Gastrocnemius medialis (tissue), 4 donors: ENCODE measurements around the gene VPS37C. TPM values are rescaled to one million over a fixed set of nuclear protein-coding genes. Genes with fewer than 3 reads are reported as not detected.

ENCODE experiments used
- ATAC-seq, 2 donors: fragments of 150-250 bp; one replicate each; pipeline ENCODE4 v1.9.1; 2016
- DNase-seq, 2 donors: peaks; one replicate each; pipeline ENCODE4 v3.0.0-alpha.2; 2019
- H3K27ac ChIP-seq, 4 donors: fragments of 200-600 bp; sonication (generic); 1 replicate in 1 of 4; 2 replicates in 3 of 4; pipeline ENCODE4 v1.5.1; 2016 to 2018; ENCODE audit warnings: mild to moderate bottlenecking in 2 of 4, moderate library complexity in 1 of 4
- H3K27me3 ChIP-seq, 3 donors: fragments of 200-600 bp; sonication (generic) in 2 of 3; 1 replicate in 1 of 3; 2 replicates in 2 of 3; pipeline versions ENCODE4 v1.5.1 to v1.6.0; 2016 to 2019; ENCODE audit warnings: mild to moderate bottlenecking in 1 of 3, moderate library complexity in 1 of 3
- H3K36me3 ChIP-seq, 2 donors: fragments of 200-600 bp; sonication (generic) in 1 of 2; one replicate each; pipeline ENCODE4 v1.5.1; 2017 to 2018
- H3K4me1 ChIP-seq, 2 donors: fragments of 200-600 bp; sonication (generic) in 1 of 2; one replicate each; pipeline ENCODE4 v1.5.1; 2016 to 2017; ENCODE audit warnings: mild to moderate bottlenecking in 2 of 2
- H3K4me3 ChIP-seq, 4 donors: fragments of 200-600 bp; sonication (generic) in 3 of 4; 1 replicate in 1 of 4; 2 replicates in 3 of 4; pipeline ENCODE4 v1.5.1; 2016 to 2019; ENCODE audit warnings: mild to moderate bottlenecking in 2 of 4
- H3K9me3 ChIP-seq, 3 donors: fragments of 200-600 bp; sonication (generic) in 2 of 3; 1 replicate in 1 of 3; 2 replicates in 2 of 3; pipeline ENCODE4 v1.5.1; 2016 to 2019
- POLR2A ChIP-seq, 2 donors: fragments of 450-650 bp; IDR thresholded peaks; one replicate each; pipeline ENCODE4 v1.6.1; 2017; ENCODE audit warnings: antibody characterized with exemption in 2 of 2, mild to moderate bottlenecking in 2 of 2, moderate library complexity in 2 of 2
- in situ Hi-C, 4 donors: fragments of 200-750 bp; cut with MboI; loops; one replicate each; pipeline versions ENCODE4 v1.15.0 to v1.8.0; 2017; ENCODE audit warnings: low sequenced_read_pairs in 4 of 4
- intact Hi-C: fragments of 100-400 bp; cut with DNase I; formaldehyde crosslinking; loops from one replicate; pipeline ENCODE4 v1.15.1; 2023; ENCODE audit warnings: low total_unique reads
- total RNA-seq, 4 donors: library from RNA; depleted of rRNA; stranded (reverse); fragments of >200 nt; gene quantifications; one replicate each; pipeline versions ENCODE4 v1.1.0 to v1.2.3, GENCODE V29; 2016
- TF ChIP-seq, protein P1 (sequence below), 5 experiments: fragments of 450-650 bp in 3 of 5; fragments of 200-600 bp in 2 of 5; sonication (generic) in 2 of 5; IDR thresholded peaks in 4 of 5; conservative IDR thresholded peaks in 1 of 5; 1 replicate in 4 of 5; 2 replicates in 1 of 5; pipeline ENCODE4 v1.5.1; 2016 to 2019; ENCODE audit warnings: antibody characterized with exemption in 5 of 5, mild to moderate bottlenecking in 3 of 5, moderate library complexity in 3 of 5

Gene VPS37C
- total RNA-seq, 4 donors from 2014 or later: 17.7 to 27.1 (median 23.5) TPM

DNA sequence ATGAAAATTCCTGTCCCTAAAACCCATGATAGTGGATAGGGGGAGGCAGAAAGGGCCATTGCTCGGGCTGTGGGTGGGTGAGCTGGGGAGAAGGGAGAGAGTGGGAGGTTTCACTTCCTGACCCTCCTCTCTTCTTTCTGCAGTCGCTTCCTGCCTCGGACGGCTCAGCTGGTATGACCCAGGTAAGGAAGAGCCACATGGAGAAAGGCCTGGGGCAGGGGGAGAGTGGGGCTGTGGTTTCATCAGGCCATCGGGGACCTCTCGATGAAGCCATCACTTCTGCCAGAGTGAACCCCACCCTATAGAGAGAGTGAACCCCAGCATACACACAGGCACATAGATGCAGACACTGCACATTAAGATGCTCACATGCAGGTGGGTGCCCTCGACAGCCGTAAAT is 46.3 kb downstream of the VPS37C start:
- Histone ChIP-seq H3K27me3 (no peaks in the 10 kb centered on the region), H3K4me3 (no peak overlapping the region), H3K36me3 (no peaks in the 10 kb centered on the region), H3K27ac (no peak overlapping the region), H3K9me3 (no peaks in the 10 kb centered on the region), H3K4me1 (no peaks in the 10 kb centered on the region)
- in situ Hi-C loops (no loop called here), intact Hi-C loops (no loop called here)
- DNase-seq: no peak
- ATAC-seq: no peak
- TF ChIP-seq, protein P1, sequence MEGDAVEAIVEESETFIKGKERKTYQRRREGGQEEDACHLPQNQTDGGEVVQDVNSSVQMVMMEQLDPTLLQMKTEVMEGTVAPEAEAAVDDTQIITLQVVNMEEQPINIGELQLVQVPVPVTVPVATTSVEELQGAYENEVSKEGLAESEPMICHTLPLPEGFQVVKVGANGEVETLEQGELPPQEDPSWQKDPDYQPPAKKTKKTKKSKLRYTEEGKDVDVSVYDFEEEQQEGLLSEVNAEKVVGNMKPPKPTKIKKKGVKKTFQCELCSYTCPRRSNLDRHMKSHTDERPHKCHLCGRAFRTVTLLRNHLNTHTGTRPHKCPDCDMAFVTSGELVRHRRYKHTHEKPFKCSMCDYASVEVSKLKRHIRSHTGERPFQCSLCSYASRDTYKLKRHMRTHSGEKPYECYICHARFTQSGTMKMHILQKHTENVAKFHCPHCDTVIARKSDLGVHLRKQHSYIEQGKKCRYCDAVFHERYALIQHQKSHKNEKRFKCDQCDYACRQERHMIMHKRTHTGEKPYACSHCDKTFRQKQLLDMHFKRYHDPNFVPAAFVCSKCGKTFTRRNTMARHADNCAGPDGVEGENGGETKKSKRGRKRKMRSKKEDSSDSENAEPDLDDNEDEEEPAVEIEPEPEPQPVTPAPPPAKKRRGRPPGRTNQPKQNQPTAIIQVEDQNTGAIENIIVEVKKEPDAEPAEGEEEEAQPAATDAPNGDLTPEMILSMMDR (IDR thresholded peaks at IDR 0.05 in 4 of 5, conservative IDR thresholded peaks at IDR 0.05 in 1 of 5): no peak
- no peak for TF ChIP-seq POLR2A (IDR thresholded peaks at IDR 0.05)

DNA sequence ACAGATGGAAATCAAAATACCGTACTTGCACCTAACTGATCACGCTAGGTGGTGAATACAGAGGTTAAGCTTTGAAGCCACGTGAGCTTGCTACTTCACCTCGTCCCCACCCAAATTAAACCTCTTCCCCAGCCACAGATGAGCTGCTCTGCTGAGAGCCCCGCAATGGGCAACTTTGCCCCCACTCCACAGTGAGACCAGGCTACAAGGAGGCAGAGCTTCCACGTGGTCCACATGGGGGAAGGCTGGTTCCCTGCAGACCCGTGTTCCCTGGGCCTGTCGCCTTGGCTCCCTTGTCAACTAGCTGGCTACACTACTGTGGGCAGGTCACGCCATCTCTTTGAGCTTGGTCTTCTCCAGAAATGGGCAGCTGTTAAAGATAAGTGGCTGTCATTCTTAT is 48.0 kb downstream of the VPS37C start:
- intact Hi-C loops: no loop called here
- no peaks in the 10 kb centered on the region for H3K36me3 ChIP-seq
- TF ChIP-seq, protein P1 (IDR thresholded peaks at IDR 0.05 in 4 of 5, conservative IDR thresholded peaks at IDR 0.05 in 1 of 5): no peak
- no peak for TF ChIP-seq POLR2A (IDR thresholded peaks at IDR 0.05)

DNA sequence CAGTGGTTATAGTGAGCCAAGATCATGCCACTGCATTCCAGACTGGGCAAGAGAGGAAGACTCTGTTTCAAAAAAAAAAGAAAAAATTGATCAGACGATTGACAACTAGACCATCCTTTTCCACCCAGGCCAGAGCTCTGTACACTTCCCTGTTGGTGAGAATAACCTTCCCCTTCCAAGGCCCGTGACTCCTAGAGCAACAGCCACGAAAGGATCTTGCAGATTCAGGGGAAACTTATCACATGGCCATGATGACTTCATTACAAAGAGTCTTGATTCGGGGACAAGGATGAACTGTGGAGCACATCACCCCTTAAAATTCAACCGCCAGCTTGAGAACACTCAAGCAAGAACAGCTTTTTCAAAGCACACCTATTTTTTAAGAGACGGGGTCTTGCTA is 48.7 kb downstream of the VPS37C start:
- no peaks in the 10 kb centered on the region for H3K36me3 ChIP-seq
- ATAC-seq (no peak), DNase-seq (no peak)
- no peak overlapping the region for H3K27ac ChIP-seq
- H3K27me3 ChIP-seq: no peaks in the 10 kb centered on the region
- no peaks in the 10 kb centered on the region for H3K9me3 ChIP-seq
- no peak for TF ChIP-seq POLR2A (IDR thresholded peaks at IDR 0.05)
- TF ChIP-seq, protein P1 (IDR thresholded peaks at IDR 0.05 in 4 of 5, conservative IDR thresholded peaks at IDR 0.05 in 1 of 5): no peak
- intact Hi-C loops (no loop called here), in situ Hi-C loops (no loop called here)
- H3K4me1 ChIP-seq: no peaks in the 10 kb centered on the region
- H3K4me3 ChIP-seq: no peak overlapping the region

More for the DNA sequence above, 48.0 kb downstream of the VPS37C start:
- DNase-seq (no peak), ATAC-seq (no peak)
- Histone ChIP-seq H3K27me3 (no peaks in the 10 kb centered on the region), H3K27ac (no peak overlapping the region), H3K9me3 (no peaks in the 10 kb centered on the region), H3K4me3 (no peak overlapping the region), H3K4me1 (no peaks in the 10 kb centered on the region)
- in situ Hi-C loops: no loop called here

DNA sequence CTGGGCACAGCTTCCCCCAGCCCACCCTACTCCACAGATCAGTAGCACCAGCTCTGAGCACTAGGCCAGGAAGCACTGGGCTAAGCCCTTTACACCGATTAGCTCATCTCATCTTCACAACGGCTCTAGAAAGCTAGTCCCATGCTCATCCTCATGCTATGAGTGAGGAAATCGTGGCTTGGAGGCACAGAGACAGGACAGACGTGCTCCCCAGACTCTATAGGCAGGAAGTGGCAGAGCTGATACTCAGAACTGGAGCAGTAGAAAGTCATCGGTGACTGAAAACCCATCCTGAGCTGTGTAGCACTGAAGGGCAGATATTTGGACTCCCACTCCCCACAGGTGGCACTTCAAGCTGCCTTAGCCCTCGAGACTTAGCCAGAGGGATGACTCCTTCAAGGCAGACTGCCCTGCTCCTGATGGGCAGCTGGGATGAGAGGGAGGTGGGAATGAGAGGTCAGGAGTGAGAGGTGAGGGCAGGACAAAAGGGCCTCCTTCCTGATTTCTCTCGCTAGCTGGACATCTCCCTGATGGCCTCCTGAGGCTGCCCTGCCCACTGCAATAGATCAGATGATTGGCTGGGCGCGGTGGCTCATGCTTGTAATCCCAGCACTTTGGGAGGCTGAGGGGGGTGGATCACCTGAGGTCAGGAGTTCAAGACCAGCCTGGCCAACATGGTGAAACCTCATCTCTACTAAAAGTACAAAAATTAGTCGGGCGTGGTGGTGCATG is 49.3 kb downstream of the VPS37C start:
- no peak for TF ChIP-seq POLR2A (IDR thresholded peaks at IDR 0.05)
- TF ChIP-seq, protein P1 (IDR thresholded peaks at IDR 0.05 in 4 of 5, conservative IDR thresholded peaks at IDR 0.05 in 1 of 5): no peak
- in situ Hi-C loops: no loop called here
- H3K4me1 ChIP-seq: no peaks in the 10 kb centered on the region

DNA sequence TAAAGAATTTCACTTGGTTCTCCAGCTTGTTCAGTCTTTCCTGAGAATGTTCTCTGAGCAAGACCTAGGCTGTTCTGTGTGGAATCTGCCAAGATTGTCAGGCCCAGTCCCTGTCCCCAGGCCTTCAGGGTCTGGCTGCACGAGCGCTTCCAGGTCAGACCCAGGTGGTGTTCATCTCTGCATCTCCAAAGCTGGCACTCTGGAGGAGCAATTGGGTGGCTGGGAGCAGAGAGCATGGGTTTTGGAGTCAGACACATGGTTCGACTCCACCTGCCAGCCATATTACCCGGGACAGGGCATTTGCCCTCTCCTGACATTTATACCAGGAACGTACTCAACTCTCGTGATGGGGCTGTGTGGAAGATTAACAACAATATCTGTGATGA is 50.2 kb downstream of the VPS37C start:
- in situ Hi-C loops: no loop called here
- no peak for DNase-seq

More for the DNA sequence above, 49.3 kb downstream of the VPS37C start:
- H3K36me3 ChIP-seq: no peaks in the 10 kb centered on the region
- no peak overlapping the region for H3K27ac ChIP-seq
- no peaks in the 10 kb centered on the region for H3K9me3 ChIP-seq
- DNase-seq: no peak
- no peak overlapping the region for H3K4me3 ChIP-seq
- H3K27me3 ChIP-seq: no peaks in the 10 kb centered on the region
- ATAC-seq: no peak
- intact Hi-C loops: no loop called here

More for the DNA sequence above, 50.2 kb downstream of the VPS37C start:
- TF ChIP-seq, protein P1 (IDR thresholded peaks at IDR 0.05 in 4 of 5, conservative IDR thresholded peaks at IDR 0.05 in 1 of 5): no peak
- no peak for TF ChIP-seq POLR2A (IDR thresholded peaks at IDR 0.05)
- Histone ChIP-seq H3K27ac (no peak overlapping the region), H3K4me1 (no peaks in the 10 kb centered on the region), H3K36me3 (no peaks in the 10 kb centered on the region), H3K4me3 (no peak overlapping the region), H3K27me3 (no peaks in the 10 kb centered on the region), H3K9me3 (no peaks in the 10 kb centered on the region)
- no peak for ATAC-seq
- intact Hi-C loops: no loop called here
